Measurements from ENCODE around the gene RNF213. TPM values are rescaled to one million over a fixed set of nuclear protein-coding genes. Genes with fewer than 3 reads are reported as not detected.

RNF213 gene
- total and polyA plus RNA-seq, 2 of the 8 experiments (the other 6 are each of a cell fraction or from before 2014, with no cell fraction given), result 33.8 to 62.8 TPM

DNA sequence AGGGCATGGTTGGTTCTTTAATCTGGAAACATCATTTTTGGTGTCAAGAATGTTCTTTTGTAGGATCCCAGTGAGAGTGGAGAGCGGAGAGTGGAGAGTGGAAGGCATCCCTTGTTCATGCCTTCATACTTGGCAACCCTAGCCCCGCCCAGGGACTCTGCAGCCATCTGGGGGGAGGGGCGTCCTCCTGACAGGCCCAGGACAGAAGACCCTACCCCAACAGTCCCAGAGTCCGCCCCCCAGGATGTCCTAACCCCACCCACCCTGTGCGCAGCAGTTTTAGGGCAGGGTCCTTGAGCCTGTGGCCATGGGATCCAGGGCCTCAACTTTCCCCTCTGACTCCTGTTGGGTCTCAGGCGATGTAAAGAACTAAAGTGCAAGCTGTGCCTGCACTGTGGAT, 36.0 kb upstream of the RNF213 start:
- Histone ChIP-seq H3K27ac (ENCODE audit: low read depth, low read length) (no peak overlapping the region), H2BK20ac (ENCODE audit: low read length) (no peak overlapping the region), H3K9ac (replicated peaks in 1 of 4; ENCODE audit: extremely low read depth in 1 of 4, low read depth in 3 of 4, low read length in 3 of 4) (no peak overlapping the region), H3K27me3 (replicated peaks in 1 of 4; ENCODE audit: control insufficient read depth in 3 of 4, extremely low read depth in 1 of 4, insufficient read depth in 3 of 4, low read length in 3 of 4) (no peaks in the 10 kb centered on the region; a peak in 1 of 7 replicates), H3K4me3 (ENCODE audit: extremely low read depth in 1 of 4, insufficient read depth in 2 of 4, low read depth in 3 of 4, low read length in 4 of 4) (0 out of 8 replicates have a peak overlapping the region, but pooled peaks of 1 of the 4 experiments have one; percentile 8), H3K4ac (replicated peaks; ENCODE audit: insufficient read length, low read depth, low read length) (no peak overlapping the region), H3K23ac (ENCODE audit: insufficient read length) (no peak overlapping the region), H2BK120ac (replicated peaks; ENCODE audit: low read depth, low read length) (no peak overlapping the region), H3K9me3 (ENCODE audit: insufficient read depth in 2 of 2, low read depth in 1 of 2, low read length in 1 of 2) (no peaks in the 10 kb centered on the region), H4K8ac (ENCODE audit: extremely low read depth, insufficient read depth, low read length) (no peak overlapping the region; the same call in 1 of the 2 replicates), H4K91ac (replicated peaks; ENCODE audit: insufficient read length, low read length) (peak overlapping the region; percentile 38), H3K56ac (replicated peaks; ENCODE audit: insufficient read length, low read depth, low read length) (no peak overlapping the region), H2BK12ac (ENCODE audit: low read depth, low read length) (no peak overlapping the region), H3K23me2 (ENCODE audit: low read depth, low read length) (peaks cover 9% of the 10 kb centered on the region; the same call in 1 of the 2 replicates), H3K4me2 (ENCODE audit: insufficient read depth in 1 of 2, low read depth in 2 of 2, low read length in 2 of 2) (peak overlapping the region in 1 of 2 experiments; percentile 40; a peak in 1 of 4 replicates), H2AFZ (ENCODE audit: low read length) (no peak overlapping the region), H3K79me1 (ENCODE audit: low read depth, low read length) (peaks cover 2% of the 10 kb centered on the region; the same call in 1 of the 2 replicates), H4K5ac (ENCODE audit: insufficient read length, low read depth, low read length) (no peak overlapping the region), H3K18ac (ENCODE audit: extremely low read depth, low read length) (no peak overlapping the region), H2BK15ac (ENCODE audit: low read length) (peak overlapping the region; percentile 36; the same call in 1 of the 2 replicates), H3K36me3 (ENCODE audit: control insufficient read depth in 2 of 4, insufficient read depth in 4 of 4, low read length in 3 of 4) (no peaks in the 10 kb centered on the region), H3K14ac (ENCODE audit: insufficient read length) (no peak overlapping the region), H3K79me2 (ENCODE audit: control insufficient read depth in 1 of 2, insufficient read depth in 2 of 2, low read length in 2 of 2) (no peaks in the 10 kb centered on the region), H2AK5ac (ENCODE audit: low read depth, low read length) (no peak overlapping the region), H3K4me1 (replicated peaks in 1 of 4; ENCODE audit: control insufficient read depth in 3 of 4, insufficient read depth in 4 of 4, low read length in 3 of 4) (peaks cover 0 to 19% (median 9%) of the 10 kb centered on the region in 4 experiments; a peak in 6 of 7 replicates), H2BK5ac (ENCODE audit: low read depth, low read length) (no peak overlapping the region), H4K20me1 (replicated peaks in 1 of 2; ENCODE audit: control insufficient read depth in 1 of 2, insufficient read depth in 2 of 2, low read length in 2 of 2) (peaks cover 2% of the 10 kb centered on the region in 2 experiments)
- ChIA-PET CTCF (ENCODE audit: partially characterized antibody) (interaction anchor here (0.9 to 3.5 kb wide), 3 partner anchors 29 to 113 kb away, joined by 3 to 19 read pairs (median 3); no protein-coding TSS in a partner anchor), POLR2A (ENCODE audit: partially characterized antibody) (interaction anchor here (0.5 to 4.6 kb wide), 7 partner anchors 11 to 110 kb away, joined by 3 to 19 read pairs (median 6); partner anchors contain the start of gene RNF213)
- no peak for DNase-seq (ENCODE audit: low read depth in 1 of 2, low spot score in 2 of 2)
- WGBS, 2 experiments (ENCODE audit: extremely low coverage in 1 of 2, insufficient coverage in 1 of 2, insufficient read length in 1 of 2, insufficient replicate concordance in 2 of 2, low coverage in 1 of 2, low lambda C conversion rate in 2 of 2, missing lambda C conversion rate in 1 of 2), result 84% methylated on average over 6 of the region's 6 CpGs; no CpG with 5 or more reads in 1 of the 2 experiments
- no peak for FAIRE-seq

All from H1 (cell line).